HG03558 (cell line): ENCODE data around the gene DKKL1.

Experiments
- ATAC-seq: cut with Tn5 transposase; IDR thresholded peaks from one replicate; pipeline ENCODE4 v1.9.1; 2021; ENCODE audit warnings: moderate number of reproducible peaks; ENCODE audit not compliant: unreplicated experiment; ENCODE audit errors: extremely low read depth

Gene DKKL1

DNA sequence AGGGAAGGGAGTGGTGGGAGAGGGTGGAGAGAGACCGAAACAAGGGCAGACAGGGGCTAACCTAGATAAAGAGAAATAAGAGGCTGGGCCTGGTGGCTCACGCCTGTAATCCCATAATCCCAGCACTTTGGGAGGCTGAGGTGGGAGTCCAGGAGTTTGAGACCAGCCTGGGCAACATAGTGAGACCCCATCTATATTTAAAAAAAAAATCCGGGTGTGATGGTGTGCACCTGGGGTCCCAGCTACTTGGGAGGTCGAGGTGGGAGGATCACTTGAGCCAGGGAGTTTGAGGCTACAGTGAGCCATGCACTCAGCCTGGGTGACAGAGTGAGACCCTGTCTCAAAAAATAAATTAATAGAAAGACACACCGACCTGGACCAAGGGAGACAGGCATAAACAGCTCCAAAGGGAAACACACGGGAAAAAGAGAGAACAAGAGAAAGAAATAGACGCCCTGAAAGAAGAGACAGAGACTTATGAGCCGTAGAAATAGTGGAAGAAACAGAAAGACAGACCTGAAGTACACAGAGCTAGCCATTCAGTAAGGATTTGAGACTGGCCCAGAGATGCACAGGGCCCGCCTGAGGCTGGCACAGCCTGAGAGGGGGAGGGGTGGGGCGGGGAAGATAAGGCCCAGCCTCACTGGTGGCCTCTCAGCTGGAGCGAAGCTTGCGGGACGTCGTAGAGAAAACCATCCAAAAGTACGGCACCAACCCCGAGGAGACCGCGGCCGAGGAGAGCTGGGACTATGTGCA, 26.2 kb upstream of the DKKL1 start:
- ATAC-seq = no peak

DNA sequence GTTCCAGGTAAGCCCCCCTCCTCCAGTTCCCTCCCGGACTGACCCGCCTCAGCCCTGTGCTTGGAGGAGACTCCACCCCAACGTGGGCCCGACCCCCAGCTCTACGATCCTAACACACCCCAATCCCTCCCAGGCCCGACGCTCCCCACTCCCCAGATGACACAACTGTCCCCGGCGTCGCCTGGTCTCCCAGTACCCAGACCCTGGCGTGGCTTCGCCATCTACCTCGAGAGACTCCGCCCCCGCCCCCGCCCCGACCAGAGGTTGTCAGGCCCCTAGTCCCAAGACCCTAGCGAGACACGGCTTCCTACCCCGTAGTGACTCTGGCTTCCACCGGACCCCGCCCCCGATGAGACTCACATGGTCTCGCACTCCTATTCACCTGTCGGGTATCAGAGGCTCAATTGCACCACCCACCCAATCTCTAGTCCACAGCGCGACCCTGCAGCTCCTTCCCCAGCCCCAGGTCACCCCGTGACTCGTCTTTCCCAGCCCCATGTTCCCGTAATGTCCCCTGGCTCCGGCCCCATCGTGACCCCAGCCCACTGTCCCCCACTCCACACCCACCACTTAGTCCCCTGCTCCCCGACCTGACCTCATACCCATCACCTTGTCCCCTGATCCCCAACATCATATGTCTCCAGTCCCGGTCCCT, 25.5 kb upstream of the DKKL1 start:
- ATAC-seq = no peak

- no peak for ATAC-seq
Measured at GRCh38 chr19:49338691-49339300, 24.9 kb upstream of the DKKL1 start.

GRCh38 chr19:49339301-49340068, 24.2 kb upstream of the DKKL1 start:
- ATAC-seq = no peak

DNA sequence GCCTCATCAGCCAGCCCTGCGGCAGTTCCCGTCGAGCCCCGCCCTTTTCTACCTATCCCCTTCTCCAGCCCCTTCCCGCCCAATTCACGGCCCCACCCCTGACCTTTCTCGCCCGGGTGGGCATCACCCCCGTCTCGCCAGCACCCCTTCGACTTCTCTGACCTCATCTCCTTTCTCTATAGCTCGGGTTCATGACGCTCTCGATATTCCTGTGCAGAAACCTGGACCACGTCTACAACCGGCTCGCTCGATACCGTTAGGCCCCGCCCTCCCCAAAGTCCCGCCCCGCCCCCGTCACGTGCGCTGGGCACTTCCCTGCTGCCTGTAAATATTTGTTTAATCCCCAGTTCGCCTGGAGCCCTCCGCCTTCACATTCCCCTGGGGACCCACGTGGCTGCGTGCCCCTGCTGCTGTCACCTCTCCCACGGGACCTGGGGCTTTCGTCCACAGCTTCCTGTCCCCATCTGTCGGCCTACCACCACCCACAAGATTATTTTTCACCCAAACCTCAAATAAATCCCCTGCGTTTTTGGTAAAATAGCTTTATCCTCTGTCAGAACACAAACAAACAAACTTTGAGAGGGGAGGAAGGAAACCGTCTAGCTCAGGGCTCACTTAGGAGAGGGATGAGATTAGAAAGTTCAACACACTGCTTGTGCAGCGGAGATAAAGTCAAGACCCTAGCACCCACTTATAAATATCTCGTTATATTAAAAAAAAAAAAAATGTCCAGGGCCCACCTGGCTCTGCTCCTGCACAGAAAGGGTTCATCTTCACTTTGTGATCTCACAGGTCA, 23.4 kb upstream of the DKKL1 start:
- ATAC-seq = peak; percentile 46

DNA sequence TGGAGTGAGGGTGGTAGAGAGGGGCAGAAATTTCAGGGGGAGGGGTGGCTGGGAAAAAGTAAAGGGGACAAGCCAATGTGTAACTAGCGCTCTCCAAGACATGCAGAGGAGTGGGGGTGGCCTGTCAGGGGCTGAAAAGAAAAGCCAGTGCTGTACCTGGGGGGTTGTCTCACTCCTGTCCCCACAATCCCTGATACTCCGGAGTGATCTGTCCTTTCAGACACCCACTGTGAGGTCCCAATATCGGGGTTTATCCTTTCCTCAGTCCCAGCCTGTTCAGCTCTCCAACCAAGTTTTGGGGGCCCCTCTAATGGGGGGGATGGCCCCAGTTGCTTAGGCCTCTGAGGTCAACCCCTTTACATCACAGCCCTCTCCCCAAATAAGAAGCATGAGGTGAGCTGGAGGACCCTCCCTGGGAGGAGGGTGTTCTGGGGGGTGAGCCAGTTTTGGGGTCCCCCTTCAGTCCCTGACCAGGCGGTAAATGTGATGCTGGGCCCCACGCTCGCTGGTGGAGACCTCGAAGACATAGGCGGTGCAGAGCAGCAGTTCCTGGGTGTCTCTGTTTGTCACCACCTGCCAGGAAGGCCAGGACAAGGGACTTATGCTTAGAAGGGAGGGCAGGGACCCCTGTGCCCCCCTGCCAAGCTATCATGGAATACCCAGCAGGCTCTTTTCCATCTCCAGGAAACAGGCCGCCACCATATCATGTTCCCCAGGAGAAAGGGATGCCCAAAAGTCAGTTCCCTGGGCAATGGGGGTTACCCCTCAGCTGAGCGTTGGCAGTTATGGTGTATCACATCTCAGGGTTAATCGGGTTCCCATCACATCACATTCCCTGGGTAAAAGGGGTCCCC, 22.6 kb upstream of the DKKL1 start:
- no peak for ATAC-seq

- ATAC-seq = no peak
Measured at GRCh38 chr19:49342291-49342721, 21.4 kb upstream of the DKKL1 start.

- no peak for ATAC-seq
Measured at GRCh38 chr19:49343123-49343522, 20.6 kb upstream of the DKKL1 start.

DNA sequence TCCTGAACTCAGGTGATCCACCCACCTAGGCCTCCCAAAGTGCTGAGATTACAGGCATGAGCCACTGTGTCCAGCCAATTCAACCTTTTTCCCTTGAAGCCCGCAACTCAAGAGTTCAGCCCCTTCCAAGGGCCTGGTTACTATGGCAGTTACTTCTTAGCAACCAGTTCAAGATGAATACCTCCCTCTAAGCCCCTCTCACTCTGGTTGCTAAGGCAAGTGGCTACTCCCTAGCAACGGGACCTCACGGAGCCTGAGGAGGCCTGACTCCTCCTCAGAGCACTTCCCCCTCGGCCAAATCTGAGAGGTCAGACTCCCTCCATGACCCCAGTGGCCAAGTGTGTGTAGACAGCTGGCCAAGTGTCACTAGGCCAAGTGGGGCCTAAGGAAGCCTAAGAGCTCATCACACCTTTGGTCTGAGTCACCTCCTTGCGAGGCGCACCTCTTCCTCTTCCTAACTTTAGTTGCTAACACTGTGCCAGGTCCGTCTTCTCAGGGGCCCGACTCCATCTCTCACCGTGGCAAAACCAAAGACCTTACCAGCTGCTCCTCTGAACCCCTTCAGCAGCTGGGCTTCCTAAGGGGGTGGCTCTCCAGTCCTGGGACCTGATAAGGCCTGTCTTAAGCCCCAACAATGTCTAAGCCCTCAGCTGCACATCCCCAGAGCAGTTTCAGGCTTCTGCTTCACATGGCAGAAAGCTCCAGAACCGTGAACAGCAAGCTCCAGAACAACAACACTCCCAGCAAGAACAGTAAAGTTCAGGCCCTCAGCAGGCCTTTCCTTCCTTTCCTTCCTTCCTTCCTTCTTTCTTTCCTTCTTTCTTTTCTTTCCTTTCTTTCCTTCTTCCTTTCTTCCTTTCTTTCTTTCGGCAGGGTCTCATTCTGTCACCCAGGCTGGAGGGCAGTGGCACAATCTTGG, 18.9 kb upstream of the DKKL1 start:
- ATAC-seq = no peak

DNA sequence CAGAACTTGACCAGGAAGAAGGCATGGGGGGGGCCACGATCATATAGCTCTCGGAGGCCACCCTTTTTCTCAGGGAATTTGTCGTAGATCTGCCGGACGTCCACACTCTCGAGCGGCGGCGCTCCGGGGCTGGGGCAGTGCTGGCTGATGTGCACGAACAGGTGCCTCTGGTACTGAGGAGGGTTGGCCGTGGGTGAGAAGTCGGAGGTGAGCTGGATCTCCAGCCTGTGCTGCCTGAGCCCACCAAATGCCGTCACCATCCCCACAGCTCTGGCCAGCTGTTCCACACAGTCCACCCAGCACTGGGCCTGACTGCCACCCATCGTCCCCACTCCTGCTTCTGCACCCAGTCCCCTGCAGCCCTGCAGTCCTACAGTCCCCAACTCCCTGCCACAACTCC, 16.5 kb upstream of the DKKL1 start:
- ATAC-seq = no peak

DNA sequence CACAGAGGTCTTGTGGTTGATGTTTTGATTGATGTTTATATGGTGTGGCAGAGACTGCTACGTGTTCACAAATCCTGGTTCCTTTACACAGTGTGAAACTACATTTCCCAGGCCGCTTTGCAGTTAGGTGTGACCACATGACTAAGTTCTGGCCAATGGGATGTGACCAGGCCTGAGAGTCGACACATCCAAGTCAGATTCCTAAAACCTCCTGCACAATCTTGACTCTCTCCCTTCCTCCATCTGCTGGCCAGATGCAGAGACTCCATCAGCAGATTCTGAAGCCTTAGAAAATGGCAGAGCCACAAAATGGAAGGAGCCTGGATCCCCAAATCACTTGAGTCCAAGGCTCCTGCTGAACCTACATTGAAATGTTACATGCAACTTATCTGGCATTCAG, 15.8 kb upstream of the DKKL1 start:
- no peak for ATAC-seq

GRCh38 chr19:49348305-49349189, 15.1 kb upstream of the DKKL1 start:
- ATAC-seq = no peak

GRCh38 chr19:49349567-49349966, 14.1 kb upstream of the DKKL1 start:
- no peak for ATAC-seq

- ATAC-seq = no peak
Measured at GRCh38 chr19:49355909-49356353, 7.7 kb upstream of the DKKL1 start.

DNA sequence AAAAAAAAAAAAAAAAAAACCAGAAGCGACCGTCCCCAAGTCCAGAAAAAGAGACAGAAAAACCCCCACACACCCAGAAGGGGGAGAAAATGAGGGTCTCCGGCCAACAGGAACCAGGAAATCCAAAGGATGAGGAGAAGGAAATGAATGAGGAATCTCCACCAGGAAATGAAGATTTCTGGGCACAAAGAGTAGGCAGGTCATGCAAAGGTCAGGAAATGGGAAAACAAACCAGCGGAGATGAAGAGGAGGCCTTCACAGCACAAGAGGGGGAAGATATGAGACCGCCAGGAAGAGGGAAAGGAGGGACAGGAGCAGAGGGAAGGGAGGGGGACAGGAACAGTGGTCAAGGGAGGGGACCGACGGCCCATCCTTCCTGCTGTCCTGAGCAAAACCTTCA, 7.3 kb upstream of the DKKL1 start:
- no peak for ATAC-seq

DNA sequence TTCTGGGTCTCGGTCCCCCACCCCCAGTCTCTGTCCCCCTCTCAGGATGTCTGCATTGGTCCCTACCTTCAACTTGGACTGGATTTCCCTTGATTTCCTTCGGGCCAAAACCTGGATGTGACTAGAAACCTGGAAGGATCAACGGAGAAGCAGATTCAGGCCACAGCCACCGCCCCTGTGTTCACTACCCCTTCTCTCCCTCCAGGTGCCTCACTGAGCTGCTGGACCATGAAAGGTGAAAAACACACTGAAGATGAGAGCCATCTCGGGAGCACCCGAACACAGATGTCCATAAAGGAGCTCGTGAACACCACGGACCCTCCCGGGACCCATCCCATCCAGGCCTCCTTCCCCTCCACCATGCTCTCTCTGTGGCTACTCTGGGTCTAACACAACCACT, 6.5 kb upstream of the DKKL1 start:
- no peak for ATAC-seq
